Fibroblast of skin of left quadriceps (primary cell): ENCODE results near the gene ARHGAP26.
"Not testable (repeated sequence)": the region's sequence is repeated elsewhere in the genome, so short reads cannot be mapped to it uniquely, and the experiment has no call there.

Experiments used
- DNase-seq, 2 experiments: peaks; one replicate each; pipeline ENCODE4 v3.0.0-alpha.2; 2013; ENCODE audit warnings: low read depth in 2 of 2

Gene ARHGAP26

DNA sequence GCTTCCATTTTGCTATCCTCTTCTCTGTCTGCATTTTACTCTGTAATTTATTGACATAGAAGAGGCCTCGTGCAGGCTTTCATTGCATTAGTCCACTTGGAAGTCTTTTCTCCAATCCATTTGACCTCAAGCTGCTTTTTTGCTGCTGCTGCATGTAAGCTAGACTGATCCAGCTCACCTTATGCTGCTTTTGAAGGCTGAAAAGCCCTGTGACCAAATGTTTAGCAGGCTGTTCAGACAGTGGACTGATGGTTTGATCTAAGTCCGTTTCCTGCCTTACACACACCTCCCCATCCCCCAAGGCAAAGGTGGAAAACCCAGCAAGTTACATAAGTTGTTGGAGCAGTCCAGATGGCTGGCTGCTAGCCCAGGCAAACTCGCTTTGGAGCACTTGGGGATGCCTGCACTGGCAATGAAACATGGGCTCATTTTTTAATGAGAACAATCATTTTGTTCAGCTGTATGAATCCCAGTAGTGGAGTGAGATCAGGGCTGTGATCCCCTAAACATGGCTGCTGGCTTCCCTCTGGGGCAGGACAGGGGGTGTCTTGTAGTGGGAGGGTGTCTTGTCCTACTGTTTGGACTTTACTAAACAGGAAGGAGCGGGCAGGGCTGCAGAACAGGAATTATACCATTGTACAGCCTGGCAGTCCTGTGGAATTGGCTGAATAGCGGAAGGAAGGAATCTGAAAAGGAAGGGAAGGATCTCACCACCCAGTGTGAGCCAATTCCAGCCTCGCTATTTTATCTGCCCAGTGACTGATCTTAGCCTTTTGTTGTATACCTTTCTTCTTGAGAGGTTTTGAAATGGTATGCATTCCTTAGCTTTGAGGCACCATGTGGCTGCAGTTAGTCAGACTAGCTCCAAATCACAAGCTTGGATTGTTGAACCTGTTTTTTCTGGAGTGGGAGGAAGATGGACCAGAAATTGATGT, 212.0 kb downstream of the ARHGAP26 start:
- peak; percentile 63 to 67 for DNase-seq

DNA sequence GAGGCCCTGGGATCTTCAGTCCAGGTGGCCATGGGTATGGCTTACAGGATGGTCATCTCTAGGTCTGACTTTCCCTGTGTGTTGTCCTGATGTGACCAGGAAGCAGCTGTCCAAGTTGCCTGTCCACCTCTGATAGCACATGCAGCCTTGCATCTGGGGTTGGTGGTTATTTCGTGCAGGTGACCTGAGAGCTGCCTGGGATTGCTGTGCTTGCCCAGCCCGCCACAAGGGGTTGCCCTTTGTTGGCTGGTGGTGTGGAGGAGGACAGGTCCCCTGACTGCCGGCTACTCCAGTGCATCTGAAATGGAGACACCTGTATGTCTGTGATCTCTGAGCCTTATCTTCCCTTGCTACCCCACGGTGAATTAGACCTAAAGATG, 212.6 kb downstream of the ARHGAP26 start:
- no peak for DNase-seq

DNA sequence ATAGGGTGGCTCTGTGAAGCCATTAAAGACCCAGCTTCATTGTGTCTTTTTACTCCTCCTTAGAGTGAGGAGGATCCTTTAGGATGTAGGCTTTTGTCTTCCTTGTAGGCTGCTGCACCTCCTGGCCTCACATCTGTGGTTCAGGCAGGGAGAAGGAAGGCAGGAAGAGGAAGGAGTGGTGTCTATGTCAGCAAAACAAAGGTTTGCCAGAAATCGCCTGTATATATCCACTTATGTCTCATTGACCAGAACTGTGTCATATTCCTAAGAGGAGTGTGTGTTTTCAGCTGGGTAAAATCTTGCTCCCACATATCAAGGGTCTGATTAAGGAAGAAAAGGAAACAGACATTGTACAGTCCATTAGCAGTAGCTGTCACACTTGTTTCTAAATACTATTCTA, 213.8 kb downstream of the ARHGAP26 start:
- DNase-seq, result no peak

DNA sequence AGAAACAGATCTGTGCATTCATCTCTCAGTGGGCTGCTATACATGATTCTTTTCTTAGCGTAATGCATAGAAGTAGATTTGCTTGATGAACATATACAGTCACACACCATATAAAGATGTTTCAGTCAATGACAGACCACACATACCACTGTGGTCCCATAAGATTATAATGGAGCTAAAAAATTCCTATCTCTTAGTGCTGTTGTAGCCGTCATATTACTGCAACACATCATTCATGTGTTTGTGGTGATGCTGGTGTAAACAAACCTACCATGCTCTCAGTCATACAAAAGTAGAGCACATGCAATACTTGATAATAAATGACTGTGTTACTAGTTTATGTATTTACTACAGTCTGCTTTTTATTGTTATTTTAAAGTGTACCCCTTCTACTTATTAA, 214.3 kb downstream of the ARHGAP26 start:
- no peak for DNase-seq

DNA sequence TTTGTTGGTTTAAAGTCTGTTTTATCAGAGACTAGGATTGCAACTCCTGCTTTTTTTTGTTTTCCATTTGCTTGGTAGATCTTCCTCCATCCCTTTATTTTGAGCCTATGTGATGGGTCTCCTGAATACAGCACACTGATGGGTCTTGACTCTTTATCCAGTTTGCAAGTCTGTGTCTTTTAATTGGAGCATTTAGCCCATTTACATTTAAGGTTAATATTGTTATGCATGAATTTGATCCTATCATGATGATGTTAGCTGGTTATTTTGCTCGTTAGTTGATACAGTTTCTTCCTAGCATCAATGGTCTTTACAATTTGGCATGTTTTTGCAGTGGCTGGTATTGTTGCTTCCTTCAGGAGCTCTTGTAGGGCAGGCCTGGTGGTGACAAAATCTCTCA, 219.1 kb downstream of the ARHGAP26 start:
- not testable (repeated sequence) for DNase-seq

DNA sequence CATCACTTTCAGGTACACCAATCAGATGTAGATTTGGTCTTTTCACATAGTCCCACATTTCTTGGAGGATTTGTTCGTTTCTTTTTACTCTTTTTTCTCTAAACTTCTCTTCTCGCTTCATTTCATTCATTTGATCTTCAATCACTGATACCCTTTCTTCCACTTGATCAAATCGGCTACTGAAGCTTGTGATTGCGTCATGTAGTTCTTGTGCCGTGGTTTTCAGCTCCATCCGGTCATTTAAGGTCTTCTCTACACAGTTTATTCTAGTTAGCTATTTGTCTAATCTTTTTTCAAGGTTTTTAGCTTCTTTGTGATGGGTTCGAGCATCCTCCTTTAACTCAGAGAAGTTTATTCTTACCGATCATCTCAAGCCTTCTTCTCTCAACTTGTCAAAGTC, 219.9 kb downstream of the ARHGAP26 start:
- not testable (repeated sequence) for DNase-seq

DNA sequence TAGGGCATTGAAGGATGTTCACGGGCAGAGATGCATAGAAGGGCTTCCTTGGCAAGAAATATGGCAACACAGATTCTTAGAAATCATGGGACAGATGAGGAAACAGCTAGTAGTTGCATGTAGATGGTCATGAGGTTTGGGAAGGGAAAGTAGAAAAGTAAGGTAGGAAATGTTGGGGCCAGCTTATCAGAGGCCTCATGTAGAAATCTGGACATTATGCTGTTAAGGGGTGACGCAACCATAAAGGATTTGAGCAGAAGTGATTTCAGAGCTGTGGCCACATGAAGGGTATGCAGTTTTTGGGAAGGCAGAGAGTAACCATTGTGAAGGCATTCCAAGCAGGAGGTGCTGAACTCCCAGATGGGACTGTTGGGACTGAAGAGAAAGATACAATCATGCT, 224.0 kb downstream of the ARHGAP26 start:
- DNase-seq, result no peak

DNA sequence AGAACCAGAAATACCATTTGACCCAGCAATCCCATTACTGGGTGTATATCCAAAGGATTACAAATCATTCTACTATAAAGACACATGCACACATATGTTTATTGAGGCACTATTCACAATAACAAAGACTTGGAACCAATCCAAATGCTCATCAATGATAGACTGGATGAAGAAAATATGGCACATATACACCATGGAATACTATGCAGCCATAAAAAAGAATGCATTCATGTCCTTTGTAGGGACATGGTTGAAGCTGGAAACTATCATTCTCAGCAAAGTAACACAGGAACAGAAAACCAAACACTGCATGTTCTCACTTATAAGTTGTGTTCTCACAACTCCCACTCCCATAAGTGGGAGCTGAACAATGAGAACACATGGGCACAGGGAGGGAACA, 225.4 kb downstream of the ARHGAP26 start:
- DNase-seq, result not testable (repeated sequence)

DNA sequence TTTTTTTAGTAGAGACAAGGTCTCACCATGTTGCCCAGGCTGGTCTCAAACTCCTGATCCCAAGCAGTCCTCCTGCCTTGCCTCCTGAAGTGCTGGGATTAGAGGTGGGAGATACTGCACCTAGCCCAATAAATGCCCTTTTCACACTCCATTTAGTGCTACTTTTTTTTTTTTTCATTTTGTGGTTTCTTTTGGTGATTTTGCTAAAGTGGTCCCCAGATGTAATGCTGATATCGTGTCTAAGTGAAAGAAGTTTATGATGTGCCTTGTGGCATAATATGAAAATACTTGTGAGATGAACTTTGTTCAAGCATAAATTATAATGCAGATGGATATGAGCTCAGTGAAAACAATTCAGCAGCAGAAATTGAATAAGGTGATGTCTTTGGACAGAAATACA, 227.4 kb downstream of the ARHGAP26 start:
- DNase-seq, result no peak

DNA sequence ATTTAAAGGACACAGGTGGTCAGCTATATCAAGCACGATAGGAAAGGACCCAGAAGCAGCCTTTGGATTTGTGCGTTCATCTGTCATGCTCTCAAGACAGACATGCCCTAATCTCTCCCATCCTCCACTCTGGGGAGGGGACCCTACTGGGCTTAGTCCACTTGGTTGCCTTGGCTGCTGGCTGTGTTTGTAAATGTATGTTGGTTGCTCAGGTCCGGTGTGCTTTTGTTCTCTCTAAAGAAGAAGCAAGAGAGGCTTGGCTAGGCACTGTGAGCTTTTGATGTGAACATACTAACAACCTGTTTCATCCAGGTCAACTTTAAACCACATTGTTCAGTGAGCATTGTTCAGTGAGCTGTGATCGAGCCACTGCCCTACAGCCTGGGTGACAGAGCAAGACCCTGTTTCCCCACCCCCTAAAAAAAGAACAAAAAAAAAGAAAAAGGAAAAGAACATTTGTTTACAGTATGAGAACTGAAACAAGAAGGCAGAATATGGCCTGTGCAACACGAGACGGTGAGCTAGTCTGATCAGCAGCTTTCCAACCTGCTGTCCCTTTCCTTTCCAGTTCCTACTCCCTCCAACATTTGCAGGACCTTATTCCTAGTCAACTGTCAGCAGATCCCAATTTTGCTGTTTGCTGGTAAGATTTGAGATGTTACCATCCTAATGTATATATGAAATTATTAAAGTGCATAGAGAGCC, 228.3 kb downstream of the ARHGAP26 start:
- no peak for DNase-seq

DNA sequence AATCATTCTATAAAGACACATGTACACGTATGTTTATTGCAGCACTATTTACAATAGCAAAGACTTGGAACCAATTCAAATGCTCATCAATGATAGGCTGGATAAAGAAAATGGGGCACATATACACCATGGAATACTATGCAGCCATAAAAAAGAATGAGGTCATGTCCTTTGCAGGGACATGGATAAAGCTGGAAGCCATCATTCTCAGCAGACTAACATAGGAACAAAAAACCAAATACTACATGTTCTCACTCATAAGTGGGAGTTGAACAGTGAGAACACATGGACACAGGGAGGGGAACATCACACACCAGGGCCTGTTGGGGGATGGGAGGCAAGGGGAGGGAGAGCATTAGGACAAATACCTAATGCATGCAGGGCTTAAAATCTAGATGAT, 230.4 kb downstream of the ARHGAP26 start:
- DNase-seq, result not testable (repeated sequence)

DNA sequence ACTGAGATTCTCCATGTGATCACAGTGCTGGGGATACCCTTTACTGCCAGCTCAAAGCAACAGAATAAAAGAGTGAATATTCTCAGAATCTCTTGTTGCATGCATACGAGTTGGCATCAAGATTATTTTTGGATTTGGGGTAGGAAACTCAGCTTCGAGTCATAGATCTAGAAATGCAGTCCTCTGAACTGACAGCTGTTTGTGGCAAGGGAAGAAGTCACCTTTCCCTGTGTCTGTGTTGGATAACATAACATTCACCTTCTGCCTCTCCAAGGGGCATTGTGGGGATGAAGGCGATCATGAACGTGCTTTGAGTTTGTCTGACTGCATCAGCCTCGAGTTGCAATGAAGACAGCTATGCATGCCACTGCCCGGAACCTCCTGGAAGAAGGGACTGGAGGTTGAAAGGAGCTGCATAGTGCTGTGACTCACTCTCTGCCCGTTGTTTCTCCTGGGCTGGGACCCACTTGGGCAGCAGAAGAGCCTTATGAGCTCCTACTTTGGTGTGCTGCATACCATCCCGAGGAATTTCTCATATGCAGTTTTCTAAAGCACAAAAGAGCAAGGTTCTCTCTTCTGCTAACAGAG, 231.7 kb downstream of the ARHGAP26 start:
- no peak for DNase-seq

DNA sequence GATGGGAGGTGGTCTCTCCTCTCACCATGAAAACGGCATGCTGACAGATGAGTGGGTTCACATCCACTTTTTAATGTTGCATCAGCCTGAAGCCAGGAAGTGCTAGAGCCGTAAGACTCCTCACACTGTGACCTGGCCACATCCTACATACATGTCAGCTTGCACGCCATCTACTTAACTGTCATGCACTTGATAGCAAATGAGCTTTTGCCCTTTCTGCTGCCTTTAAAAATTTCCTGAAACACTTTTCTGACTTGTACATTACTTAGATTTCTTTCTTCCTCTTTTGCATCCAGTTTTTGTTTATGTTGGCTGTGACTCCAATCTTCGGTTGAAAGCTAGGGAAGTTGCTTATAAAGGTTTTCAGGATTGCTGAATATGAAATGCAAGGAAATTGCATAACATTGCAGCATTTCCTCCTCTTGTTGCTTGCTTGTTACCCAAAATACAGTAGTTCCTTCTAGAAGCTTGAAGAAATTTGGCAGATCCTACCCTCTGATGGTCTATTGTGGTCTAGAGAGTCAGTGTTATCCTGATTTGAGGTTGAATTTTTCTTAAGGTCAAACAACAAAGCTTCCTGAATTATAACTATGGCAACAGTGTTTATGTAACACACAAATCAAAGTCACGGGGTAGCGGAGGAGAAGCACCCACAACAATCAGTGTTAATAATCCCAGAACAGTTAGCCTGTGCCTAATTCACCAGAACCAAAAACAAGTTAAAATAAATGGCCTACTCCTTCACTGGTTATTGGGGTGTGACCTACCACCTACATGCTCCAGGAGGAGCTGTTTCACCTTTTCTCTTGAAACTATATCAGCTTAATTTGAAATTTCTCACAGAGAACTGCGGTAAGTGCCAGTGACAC, 232.5 kb downstream of the ARHGAP26 start:
- peak; percentile 83 to 84 for DNase-seq

DNA sequence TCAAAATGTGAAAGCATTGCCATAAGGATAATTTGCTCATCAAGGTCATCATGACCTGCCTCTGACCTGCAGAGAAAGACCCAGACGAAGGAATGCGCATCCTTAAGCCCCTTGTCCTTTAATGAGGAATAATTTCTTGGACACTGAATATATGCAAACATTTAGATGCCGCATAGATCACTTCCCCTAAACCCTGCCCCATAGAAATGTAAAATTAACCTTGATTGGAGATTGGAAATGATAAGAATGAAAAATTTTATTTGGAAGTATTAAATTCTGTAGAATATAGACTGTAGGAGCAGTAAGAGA, 233.1 kb downstream of the ARHGAP26 start:
- no peak for DNase-seq

DNA sequence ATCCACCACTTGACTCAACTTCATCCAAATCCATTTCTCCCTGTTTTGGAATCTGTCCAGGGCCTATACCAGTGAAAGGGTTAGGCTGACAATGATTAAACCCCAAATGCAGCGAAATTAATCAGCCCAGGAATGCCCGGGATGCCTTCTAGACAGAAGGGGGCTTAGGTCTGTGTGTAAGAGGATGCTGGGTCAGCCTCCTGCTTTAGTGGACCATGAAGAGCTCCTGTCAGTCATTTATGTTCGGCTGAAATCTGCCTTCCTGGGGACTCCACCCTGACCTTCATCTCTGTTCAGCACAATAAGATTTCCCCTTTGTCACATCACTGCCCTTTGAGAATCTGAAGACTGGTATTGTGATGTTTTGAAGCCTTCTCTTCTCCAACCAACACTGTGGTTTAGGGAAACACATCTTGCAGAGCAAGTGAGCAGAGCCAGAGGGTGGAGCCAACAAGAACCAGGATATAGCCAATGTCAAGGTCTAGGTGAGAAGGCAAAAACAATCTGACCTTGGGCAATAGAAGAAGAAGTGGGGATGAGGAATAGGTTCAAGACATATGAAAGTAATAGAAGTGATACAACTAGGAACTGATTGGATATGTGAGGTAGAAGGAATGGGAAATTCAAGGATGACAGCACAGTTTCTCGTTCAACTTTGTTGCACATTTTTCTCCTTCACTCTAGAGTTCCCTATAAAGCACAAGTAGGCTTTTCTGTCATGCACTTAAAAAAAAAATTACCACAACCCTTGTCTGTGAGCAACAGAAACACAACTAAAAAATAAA, 234.4 kb downstream of the ARHGAP26 start:
- DNase-seq, result no peak

DNA sequence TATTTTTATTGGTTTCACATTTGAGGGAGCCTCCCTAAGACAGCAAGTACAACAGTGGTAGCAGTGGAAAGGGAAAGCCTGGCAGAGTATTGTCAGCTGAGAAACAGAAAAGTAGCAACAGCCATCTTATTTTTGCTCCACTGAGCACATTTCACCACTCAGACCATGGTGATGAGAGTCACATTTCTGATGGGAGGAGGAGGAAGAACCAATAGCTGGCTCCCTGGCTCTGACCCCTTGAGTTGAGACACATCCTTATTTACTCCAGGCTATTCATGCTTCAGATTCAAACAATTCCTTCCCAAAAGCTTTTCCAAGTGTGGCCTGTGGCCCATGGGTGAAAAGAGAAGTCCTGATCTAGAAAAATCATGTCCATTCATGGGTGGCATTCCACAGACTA, 236.3 kb downstream of the ARHGAP26 start:
- DNase-seq, result no peak

DNA sequence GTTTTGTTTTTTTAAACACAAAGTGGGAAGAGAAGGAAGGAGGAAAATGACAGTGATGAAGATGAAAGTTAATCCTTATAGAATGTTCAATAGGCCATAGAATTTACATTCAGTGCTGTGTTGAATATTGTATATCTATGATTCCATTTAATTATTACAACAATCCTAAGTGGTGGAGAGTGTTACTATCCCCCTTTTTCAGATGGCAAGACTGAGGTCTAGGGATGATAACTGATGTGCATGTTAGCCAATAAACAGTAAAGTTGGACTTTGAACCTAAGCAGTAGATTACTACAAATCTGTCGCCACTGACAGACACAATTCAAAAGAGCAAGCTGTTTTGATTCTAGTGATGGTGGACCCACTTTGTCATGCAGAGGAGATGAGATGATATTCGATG, 237.9 kb downstream of the ARHGAP26 start:
- DNase-seq, result no peak

DNA sequence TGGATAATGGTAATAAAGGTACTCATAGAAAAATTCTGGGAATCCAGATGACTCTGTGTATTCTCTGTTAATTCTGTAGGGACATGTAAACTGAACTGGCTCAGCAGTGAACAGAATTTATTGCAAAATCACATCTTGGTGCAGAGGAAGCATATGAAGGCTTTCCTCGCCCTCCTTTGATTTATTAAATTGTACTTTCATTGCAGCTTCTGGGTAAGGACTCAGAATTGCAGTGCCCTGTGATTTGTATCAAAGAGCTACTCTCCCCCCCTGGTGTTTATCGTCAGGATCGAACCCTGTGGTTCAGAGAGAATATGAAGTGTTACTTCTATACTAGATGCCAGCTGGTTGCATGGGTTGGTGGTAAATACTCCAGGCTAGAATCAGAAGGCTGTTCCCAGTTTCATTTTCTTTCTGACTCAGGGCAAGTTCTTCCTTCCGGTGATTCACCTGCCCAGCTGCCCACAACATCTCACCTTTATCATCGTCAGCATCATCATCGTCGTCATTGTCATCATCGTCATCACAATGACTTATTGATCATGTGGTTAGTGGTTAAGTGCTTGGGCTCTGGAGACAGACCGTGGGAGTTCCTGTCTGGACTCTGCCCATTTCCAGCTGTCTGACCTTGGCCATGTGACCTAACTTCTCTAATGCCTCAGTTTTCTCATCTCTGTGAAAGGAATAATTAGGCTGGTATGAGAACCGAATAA, 238.8 kb downstream of the ARHGAP26 start:
- DNase-seq, result peak; percentile 55 to 56

DNA sequence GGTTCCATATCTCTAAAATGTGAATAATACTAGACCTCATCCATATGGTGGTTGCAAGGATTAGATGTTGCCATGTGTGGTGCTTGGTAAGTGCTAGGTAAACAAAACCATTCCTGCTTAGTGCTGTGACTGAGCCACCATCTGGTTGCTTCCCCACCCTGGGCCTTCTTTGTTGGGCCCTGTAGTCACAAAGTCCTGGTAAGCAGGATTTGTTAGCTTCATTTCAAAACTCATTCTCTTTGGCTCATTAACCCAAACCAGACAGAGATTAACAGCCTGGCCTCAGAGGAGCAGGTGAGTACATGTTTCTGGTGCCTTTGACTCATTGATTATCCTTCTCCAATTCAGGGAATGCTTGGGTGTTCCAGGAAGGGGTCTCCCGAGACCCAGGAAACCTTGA, 240.2 kb downstream of the ARHGAP26 start:
- no peak for DNase-seq

DNA sequence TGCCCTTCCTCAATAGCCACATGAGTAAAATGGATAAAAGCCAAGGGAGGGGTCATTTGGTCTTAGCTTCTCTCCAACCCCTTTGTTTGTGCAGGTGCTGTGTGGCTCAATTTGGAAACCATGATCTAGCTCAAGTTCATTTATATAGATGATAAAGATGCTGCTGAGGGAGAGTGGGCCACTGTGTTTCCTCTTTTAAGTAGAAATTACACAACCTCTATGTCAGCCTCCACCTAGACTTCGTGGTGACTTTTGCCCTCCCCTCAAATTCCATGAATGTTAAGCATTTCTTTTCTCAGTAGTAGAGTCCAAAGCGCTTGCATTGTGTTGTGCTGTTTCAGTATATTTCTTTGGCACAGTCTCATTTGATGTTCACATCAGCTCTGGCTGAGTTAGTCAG, 241.4 kb downstream of the ARHGAP26 start:
- DNase-seq, result peak; percentile 66 to 75
